ENCODE results near the gene CHTF18.
"Not testable (repeated sequence)": the region's sequence is repeated elsewhere in the genome, so short reads cannot be mapped to it uniquely, and the experiment has no call there.

The CHTF18 gene

GRCh38 chr16:832652-833336 lies 44.4 kb downstream of the CHTF18 start:
- no peak for DNase-seq

- DNase-seq: no peak
Observed at GRCh38 chr16:833411-833810, 45.0 kb downstream of the CHTF18 start.

GRCh38 chr16:835373-835772 lies 47.0 kb downstream of the CHTF18 start:
- no peak for DNase-seq

- DNase-seq: no peak
Observed at GRCh38 chr16:836221-836620, 47.8 kb downstream of the CHTF18 start.

GRCh38 chr16:836822-837221 lies 48.4 kb downstream of the CHTF18 start:
- DNase-seq: not testable (repeated sequence)

GRCh38 chr16:838741-839140 lies 50.3 kb downstream of the CHTF18 start:
- no peak for DNase-seq

GRCh38 chr16:839643-840408 lies 51.4 kb downstream of the CHTF18 start:
- DNase-seq: no peak

- DNase-seq: no peak
Observed at GRCh38 chr16:840561-841454, 52.4 kb downstream of the CHTF18 start.

GRCh38 chr16:841455-842060 lies 53.1 kb downstream of the CHTF18 start:
- DNase-seq: no peak

- no peak for DNase-seq
Observed at GRCh38 chr16:842061-842476, 53.6 kb downstream of the CHTF18 start.

- DNase-seq: no peak
Observed at GRCh38 chr16:842711-843560, 54.5 kb downstream of the CHTF18 start.

GRCh38 chr16:843771-844170 lies 55.4 kb downstream of the CHTF18 start:
- DNase-seq: no peak

- no peak for DNase-seq
Observed at GRCh38 chr16:844638-845350, 56.4 kb downstream of the CHTF18 start.

GRCh38 chr16:845351-845745 lies 56.9 kb downstream of the CHTF18 start:
- no peak for DNase-seq

- no peak for DNase-seq
Observed at GRCh38 chr16:847151-847550, 58.7 kb downstream of the CHTF18 start.

Measured in right forelimb (tissue), 1 donor.